GM15510 (cell line): ENCODE data around the gene SPPL2A.

Source experiments
- POLR2A ChIP-seq: IDR thresholded peaks from 3 replicates; pipeline ENCODE4 v1.6.1; 2011; ENCODE audit warnings: borderline replicate concordance; ENCODE audit not compliant: insufficient read length; ENCODE audit errors: extremely low read depth

The SPPL2A gene

DNA sequence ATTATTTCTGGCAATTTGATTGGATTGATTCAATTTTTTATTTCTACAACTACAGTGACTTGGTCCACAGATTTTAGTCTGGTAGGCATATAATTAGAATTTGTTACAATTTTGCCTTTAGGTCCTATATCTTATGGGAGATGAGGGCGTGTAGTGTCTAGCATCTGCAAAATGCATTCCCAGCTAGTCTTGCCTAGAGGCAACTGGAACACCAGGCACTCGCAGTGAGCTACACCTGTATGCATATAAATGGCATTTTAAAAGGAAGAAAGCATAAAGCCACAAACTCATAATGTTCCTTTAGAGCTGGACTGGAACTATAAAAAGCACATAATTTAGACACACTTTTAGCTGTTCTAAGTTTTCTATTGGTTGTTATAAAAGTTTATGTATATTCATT, 17.9 kb upstream of the SPPL2A start:
- TF ChIP-seq POLR2A: no peak

DNA sequence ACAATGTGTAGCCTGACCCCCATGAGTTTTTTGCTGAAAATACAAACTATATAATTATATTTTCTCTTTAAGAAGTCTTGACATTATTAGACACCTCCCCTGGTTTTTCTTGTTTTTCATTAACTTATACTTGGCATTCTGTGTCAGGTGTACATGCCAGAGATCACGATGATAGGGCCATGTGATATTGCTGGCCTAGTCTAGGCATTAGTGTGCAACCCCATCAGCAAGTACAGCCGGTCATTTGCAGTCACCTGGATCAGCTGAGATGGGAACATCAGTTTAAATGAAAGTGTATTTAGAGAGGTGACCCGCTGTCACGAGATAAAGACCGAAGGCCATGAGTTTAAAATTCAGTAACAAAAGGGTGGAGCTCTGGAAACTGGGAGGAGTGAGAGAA, 12.6 kb upstream of the SPPL2A start:
- no peak for TF ChIP-seq POLR2A

DNA sequence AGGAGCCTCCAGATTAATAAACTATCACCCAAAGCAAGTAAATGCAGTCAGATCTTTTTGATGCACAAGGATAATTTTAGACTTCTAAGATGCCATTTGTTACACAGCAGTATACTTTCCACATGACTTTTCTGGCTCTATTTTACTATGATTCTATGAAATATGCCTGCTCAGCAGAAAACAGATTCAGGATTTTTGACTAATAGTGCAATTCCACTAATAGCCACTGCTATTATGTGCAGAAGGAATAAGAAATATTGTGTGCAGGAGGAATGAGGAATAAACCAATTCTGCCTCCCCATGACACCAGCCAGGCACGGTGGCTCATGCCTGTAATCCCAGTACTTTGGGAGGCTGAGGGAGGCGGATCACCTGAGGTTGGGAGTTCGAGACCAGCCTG, 11.5 kb upstream of the SPPL2A start:
- no peak for TF ChIP-seq POLR2A

DNA sequence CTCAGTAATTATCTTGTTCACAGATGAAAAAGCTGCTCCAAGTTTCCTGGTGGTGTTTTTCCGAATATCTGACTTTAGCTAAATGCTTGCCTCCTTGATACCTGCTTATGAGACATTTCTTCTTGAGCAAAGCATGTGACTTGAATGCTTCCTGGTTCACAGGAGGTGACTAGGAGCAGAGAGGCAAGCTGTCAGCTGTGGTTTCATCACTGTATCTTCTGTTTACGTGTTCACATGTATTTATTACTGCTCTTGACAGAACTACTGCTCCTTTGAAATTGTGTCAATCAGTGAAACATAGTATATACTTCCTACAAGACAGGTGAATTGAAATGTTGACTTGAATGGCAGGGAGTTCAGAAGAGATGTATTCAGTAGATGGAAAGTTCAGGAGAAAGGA, 8.9 kb upstream of the SPPL2A start:
- no peak for TF ChIP-seq POLR2A

DNA sequence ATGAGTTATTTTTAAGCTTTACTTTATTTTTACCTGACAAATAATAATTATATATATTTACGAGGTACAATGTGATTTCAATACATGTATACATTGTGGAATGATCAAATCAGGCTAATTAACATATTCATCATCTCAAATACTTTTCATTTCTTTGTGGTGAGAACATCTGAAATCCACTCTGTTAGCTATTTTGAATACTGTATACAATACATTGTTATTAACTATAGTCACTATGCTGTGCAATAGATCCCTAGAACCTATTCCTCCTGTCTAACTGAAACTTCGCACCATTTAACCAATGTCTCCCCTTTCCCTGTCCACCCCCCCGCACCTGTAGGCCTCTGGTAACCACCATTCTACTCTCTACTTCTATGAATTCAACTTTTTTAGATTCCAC, 7.9 kb upstream of the SPPL2A start:
- no peak for TF ChIP-seq POLR2A

DNA sequence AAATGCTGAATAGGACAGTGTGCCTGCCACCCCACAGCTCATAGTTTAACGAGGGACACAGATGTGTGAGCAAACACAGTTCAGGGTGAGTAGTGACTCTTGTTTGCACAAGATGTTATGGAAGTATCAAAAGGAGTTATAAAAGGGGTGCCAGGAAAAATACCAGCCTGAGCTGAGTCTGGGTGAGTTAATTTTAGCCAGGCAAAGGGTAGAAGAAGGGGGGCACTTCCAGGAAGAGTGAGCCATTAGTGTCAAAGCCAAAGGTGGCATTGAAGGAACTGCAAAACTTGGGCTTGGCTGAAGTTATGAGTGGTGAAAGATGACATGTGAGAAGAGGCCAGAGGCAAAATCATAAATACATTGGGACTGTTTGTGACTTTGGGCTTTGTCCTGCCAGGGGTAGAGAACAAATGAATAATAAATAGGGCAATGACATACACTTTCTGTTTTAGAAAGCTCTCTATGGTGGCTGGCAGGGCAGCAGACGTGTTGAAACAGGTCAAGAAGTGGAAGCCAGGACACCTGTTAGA, 1.9 kb upstream of the SPPL2A start:
- no peak for TF ChIP-seq POLR2A

DNA sequence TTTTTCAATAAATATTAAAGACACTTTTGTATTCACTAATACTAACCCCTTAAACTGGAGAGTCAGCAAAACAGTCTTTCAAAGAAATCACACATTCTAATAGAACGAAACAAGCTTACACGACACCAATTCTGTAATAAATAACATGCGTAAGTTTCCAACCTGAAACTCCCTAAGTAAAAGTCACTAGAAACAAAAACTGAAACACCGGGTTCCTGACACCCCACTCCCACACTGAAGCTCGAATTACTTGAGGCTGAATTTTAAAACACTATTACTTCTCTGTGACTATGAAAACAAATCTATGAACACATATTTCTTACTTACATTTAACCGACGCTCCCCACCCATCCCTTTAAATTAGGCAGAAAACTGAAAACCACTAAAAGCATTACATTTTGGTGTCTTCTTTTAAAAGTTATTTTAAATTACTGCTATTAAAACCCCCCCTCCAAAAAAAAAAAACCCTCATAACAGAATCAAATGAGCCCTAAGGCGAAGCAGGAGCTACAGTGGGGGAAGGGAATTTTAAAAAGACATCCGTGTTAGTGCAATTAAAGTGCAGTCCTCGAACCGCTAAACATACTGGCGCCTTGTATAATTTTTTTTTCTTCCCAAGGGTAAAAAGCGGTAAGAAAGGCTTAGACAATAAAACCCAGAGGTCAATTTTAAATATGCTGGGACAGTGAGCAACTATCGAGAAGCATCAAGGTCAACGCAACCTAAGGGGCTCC, 878 bp downstream of the SPPL2A start:
- TF ChIP-seq POLR2A: no peak

DNA sequence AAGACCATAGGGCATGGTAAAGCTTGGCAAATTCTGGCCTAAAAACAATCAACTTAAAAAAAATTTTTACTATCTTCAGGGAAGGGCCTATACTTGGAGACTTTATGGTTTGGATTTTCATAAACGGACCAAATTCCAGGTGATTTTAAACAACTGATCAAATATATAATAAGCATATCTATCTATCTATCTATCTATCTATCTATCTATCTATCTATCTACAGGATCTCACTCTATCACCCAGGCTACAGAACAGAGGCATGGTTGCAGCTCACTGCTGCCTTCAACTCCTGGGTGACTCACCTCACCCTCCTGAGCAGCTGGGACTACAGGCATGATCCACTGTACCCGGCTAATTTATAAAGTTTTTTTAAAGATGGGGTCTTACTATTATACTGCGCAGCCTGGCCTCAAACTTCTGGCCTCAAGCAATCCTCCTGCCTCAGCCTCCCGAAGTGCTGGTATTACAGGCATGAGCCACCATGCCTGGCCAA, 6.7 kb downstream of the SPPL2A start:
- no peak for TF ChIP-seq POLR2A

DNA sequence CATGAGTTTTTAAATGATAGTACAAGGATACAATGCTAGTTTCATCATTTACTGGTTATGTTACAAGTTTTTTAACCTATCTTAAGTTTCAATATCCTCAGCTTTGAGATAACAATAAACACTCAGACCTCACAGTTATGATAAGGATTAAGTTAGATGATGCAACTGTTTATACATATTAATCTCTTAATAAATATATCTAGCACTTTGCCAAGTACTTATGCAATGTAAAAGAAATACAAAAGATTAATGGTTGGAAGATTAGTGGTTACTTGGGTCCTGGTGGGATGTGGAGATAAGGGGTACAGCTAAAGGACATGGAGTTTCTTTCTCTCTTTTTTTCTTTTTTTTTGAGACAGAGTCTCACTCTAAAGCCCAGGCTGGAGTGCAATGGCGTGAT, 12.0 kb downstream of the SPPL2A start:
- no peak for TF ChIP-seq POLR2A

DNA sequence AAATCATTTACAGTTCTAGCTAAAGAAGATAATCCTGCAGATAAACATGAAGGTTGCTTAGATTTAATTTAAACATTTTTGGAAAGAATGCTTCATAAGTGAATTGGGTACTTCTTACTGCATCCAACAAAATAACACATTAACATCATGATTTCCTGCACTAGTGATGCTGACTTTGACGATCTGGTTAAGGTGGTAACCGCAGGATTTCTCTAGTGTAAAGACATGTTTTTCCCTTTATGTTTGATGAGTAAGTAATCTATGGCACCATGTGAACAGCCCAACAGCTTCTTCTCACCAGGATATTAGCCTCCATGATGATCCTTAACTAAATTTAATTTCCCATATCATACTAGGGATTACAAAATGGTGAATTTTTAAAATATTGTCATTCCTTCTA, 14.1 kb downstream of the SPPL2A start:
- TF ChIP-seq POLR2A: no peak

DNA sequence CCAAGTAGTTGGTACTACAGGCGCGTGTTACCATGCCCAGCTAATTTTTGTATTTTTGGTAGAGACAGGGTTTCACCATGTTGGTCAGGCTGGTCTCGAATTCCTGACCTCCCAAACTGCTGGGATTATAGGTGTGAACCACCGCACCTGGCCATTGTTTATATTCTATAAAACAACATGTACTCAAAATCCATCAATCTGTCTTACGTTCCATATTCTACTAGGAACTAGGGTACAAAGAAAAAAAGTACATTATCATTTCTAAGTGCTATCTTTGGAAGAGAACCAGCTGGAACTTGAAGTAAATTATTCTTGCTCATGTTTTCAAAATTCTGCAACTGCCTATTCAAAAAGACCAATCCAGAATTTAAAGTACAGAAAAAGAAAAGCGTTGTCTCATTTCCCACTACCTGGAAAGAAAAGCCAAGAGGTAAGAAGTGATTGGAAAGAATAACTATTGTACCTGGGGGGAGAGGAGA, 15.2 kb downstream of the SPPL2A start:
- no peak for TF ChIP-seq POLR2A

DNA sequence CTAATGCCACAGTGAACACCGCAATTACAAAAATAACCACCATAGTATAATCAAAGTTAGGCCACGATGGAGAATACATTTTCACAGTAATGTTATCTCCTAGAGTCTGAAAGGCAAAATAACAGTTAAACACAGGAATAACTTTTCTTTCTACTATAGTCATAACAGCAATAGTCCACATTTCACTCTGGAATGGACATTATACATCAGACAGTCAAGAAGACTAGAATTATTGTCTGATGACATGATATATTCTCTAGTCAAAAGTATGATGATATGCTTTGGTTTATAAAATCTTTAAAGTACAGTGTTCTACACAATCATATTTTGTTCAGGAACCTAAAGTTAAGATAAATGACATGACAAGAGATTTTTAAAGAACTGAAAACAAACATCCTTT, 18.0 kb downstream of the SPPL2A start:
- TF ChIP-seq POLR2A: no peak

DNA sequence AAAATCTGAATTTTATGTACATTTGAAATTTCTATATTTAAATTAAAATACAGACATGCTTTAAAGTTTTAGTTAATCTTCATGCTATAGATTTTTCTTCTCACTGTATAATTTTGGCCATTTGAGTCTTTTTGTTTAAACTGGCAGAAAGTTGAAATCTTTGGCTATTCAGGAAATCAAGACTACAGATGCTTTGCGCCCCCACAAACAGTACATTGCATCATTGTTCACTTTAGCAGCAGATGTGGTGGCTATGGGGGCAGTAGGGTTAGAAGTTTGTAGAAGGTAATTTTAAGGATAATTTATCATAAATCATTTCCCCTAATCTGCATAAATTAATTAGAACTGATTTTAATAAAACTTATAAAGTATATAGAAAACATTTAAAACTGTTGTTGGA, 20.9 kb downstream of the SPPL2A start:
- TF ChIP-seq POLR2A: no peak

DNA sequence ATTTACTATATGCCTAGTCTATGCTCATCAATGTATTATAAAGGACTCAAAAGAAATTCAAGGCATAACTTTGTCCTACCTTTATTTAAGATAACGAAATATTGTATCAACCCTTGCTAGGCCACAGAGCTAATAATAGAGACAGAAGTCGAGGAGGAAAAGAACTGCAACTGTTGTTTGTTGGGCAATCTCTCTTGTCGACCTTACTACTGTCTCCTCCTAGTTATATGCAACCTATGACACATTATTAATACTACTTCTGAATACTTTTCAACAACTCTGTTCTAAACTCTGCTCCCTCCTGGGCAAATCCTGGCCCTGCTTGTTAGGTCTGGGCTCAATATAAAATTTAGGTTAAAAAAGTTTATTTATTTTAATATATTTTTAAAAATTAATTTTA, 24.6 kb downstream of the SPPL2A start:
- no peak for TF ChIP-seq POLR2A

DNA sequence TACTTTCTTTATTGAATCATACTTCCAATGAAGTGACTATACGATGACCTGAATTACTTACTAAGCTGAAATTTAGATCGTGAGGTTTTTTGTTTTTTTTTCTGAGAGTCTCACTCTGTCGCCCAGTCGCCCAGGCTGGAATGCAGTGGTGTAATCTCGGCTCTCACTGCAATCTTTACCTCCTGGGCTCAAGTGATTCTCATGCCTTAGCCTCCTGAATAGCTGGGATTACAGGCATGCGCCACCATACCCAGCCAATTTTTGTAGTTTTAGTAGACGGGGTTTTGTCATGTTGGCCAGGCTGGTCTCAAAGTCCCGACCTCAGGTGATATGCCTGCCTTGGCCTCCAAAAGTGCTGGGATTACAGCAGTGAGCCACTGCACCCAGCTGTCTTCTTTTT, 28.7 kb downstream of the SPPL2A start:
- TF ChIP-seq POLR2A: no peak

DNA sequence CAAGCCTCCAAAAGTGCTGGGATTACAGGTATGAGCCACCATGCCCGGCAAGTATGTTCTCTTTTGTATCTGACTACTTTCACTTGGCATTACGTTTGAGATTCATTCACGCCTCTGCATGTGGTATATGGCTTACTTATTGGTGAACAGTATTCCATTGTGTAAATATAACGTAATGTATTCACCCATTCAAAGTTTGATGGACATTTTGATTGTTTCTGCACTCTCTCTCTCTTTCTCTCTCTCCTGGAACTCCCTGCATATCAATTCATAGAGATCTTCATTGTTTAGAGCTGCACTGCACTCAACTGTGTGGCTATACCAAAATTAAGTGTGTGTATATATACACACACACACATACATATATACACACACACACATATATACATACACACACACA, 30.4 kb downstream of the SPPL2A start:
- no peak for TF ChIP-seq POLR2A

DNA sequence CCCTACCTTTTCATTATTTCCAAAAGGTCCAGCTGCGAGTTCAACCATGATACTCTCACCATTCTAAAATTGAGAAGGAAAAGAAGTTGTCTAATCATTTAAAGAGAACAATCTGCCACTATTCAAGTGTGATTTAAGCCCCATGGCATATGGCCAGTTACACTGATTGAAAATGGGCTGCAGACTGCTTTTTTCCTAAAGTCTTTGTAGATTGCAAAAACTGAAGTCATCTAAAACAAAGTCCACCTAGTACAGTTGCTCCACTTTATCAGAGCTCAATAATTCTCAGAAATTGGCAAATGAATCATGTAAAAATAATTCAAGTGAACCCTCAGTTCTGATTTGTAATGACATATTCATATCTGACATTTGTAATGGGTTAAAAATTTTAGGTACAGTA, 39.2 kb downstream of the SPPL2A start:
- TF ChIP-seq POLR2A: no peak

DNA sequence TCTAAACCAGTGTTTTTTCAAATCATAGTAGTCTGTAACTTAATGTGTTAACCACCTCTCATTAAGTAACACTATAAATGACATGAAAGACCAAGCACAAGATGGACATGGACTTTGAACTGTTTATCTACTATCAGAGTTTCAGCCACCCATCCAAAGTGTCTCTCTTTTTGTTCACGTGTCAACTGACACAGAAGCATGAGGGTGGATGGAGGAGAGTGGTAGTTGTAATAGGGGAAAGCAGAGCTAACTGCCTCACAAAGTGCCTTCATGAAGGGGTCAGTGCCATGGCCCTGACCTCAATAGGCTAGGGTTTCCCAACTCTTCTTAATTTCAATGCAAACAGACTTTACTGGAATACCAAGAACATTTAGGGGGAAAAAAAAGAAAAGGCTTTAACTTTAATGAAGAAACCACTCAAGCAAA, 46.8 kb downstream of the SPPL2A start:
- TF ChIP-seq POLR2A: no peak

DNA sequence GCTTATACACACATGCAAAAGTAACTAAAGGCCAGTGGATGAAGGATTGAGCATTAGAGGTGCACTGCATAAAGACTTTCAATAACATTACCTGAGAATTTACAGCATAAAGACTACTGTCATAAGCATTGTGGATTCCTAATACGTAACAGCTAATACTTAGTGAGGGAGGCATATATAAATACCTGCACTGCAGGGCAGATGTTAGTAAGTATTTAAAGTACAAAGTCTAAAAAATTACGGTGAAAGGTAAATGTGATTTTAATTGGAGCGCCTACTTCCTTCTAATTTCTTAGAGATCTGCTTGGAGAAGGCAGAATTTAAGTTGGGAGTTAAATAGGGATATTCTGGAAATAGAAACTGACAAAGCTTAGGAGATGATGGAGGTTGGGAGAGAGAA, 53.5 kb downstream of the SPPL2A start:
- no peak for TF ChIP-seq POLR2A
